NCI-H2107 treated with DMSO at 0.1 percent for 48 hours (cell line): ENCODE results near the gene ZNF775.

Experiments
- DNase-seq: peaks from one replicate; lab custom pipeline; 2025; ENCODE audit not compliant: unreplicated experiment; lab: John Stamatoyannopoulos, UW

Gene ZNF775

DNA sequence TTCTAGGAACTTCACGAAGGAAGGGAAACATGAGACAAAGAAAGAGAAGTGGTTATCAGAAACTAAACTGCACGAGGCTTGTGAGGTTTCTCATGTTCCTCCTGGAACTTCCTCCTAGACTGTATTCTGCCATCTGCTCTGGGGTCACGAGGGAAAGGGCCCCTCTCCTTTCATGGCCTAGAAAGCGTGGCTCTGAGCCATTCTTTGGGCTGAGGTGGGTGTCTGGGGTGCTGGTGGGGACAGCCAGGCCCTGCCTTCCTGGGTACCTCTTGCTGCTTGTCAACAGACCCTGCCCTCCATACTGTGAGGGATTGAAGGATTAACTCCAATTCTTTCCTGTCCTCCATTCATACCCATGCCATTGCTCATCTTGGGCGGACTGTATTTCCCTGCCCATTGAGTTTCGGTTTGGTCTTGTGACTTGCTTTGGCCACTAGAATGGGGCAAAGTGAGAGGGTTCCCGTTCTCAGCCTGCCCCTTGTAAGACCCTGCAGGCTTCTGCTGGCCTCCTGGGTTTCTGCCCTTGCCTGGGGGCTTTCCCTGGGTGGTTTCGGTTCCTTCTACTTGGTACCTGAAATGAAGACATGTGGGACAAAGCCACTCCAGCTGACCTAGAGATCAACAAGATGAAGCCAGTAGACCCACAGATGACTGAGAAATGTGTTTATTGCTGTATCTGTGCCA is 56.4 kb downstream of the ZNF775 start:
- DNase-seq: no peak

DNA sequence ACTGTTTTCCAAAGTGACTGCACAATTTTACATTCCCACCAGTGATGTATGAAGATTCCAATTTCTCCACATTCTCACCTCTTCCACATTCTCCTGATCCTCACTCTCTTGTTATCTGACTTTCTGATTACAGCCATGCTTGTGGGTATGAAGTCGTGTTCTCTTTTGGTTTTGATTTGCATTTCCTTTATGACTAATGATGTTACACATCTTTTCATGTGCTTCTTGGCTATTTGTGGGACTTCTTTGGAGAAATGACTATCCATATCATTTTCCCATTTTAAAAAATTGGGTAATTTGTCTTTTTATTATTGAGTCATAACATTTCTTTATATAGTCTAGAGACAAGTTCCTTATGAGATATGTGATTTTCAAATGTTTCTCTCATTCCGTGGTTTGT is 60.8 kb downstream of the ZNF775 start:
- no peak for DNase-seq

DNA sequence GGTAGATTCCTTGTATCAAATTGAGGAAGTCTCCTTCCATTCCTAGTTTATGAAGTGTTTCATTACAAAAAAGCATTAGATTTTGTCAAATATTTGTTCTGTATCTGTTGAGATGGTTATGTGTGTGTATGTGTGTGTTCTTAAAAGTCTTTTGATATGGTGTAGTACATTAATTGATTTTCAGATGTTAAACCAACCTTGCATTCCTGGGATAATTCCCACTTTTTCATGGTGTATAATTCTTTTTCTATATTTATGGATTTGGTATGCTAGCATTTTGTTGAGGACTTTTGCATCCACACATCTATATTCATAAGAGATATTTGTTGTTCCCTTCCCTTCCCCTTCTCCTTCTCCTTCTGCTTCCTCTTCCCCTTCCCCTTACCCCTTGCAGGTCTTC is 62.4 kb downstream of the ZNF775 start:
- DNase-seq: no peak

DNA sequence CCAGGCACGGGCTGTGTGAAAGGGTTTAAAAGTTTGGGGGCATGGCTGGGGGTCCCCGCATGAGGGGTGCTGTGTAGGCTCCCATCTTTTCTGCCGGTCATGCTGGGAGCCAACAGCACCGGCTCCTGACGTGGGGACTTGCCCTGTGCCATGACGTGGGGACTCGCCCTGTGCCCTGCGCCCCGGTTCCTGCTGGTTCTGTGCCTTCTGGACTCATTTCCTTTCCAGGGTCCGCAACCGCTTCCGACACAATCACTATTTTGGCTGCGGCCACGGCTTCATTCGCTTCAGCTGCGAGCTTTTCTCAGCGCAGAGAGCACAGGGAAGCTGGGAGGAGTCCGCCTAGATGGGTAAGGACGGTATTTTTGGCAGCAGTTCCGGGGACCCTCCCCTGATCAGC is 63.7 kb downstream of the ZNF775 start:
- no peak for DNase-seq

DNA sequence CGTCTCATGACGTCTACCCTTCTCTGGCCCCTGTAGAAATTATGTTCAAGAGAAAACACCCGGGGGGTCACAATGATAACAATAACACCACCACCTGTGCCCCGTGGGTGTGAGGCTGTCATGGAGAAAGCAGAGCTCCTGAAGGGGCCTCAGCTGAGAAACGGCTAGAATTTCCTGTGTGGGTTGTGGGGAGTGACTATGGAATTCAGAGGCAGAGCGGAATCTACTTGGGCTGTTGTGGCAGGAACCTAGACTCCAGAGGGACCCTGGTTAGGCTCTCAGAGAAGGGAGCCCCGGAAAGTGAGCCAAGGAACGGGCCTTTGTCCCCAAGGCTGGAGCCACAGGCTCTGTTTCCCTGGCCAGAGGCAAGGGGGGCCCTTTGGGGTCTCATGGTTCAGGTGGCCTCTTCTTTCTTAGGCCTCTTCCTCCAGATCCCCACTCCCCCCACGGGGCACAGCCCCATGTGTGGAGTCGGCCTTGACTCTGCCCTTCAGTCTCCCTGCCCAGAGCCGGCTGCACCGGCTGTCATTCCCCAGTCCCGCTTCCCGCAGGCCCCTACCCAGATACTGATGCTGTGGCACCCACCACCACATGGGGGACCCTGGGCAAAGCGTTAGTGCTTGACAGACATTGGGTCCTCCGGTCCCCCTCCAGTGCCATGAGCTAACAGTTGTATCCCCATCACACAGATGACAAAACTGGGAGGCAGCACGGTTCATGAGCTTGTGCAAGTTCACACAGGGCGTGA is 64.8 kb downstream of the ZNF775 start:
- DNase-seq: no peak

DNA sequence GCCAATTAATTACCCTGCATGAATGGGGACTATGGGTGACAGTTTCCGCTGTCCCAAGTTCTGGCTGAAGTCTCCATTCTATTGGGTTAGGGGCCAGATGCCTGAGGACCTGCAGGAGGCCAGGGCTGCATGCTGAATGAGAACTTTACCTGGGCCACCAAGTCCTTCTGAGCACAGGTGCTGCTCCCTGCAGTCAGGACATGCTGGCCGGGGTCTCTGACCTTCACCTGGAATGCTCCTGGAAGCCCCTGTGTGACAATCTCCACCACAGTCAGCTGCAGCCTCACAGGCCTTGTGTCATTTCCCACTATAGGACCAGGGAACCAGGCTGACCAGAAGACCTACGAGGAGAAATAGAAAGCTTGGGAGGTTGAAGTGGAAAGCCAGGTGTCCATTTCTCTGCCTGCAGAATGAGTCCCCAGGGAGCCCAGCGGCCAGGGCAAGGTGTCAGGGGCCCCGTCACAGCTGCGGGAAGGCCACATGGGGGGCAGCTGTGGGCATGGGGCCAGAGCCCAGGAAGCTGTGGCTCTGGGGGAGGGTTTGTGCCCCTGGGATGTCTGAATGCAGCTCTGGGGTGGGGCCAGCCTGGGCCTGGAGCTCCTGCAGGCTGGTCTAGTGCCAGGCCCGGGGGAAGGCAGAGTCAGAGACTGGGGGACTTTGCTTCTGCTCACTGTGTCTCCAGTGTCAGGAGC is 65.7 kb downstream of the ZNF775 start:
- peak; percentile 37 for DNase-seq

GRCh38 chr7:150446288-150446938 is 67.3 kb downstream of the ZNF775 start:
- peak; percentile 77 for DNase-seq
